ENCODE results near the gene RXRB. TPM values are rescaled to one million over a fixed set of nuclear protein-coding genes. Genes with fewer than 3 reads are reported as not detected.
A peak's percentile ranks its signal among the peaks of the same experiment; 100 is the strongest.

Gene RXRB
- total and polyA plus RNA-seq, 10 of the 15 experiments (the other 5 are each of a cell fraction or from before 2014, with no cell fraction given): 0.71 to 35.0 (median 20.4) TPM

- TF ChIP-seq ATF2 (IDR thresholded peaks at IDR 0.05; ENCODE audit: low read length) (no peak), ELK1 (IDR thresholded peaks at IDR 0.05; ENCODE audit: low read depth, low read length) (peak; percentile 69), MTA2 (IDR thresholded peaks at IDR 0.05; ENCODE audit: low read depth) (no peak; the same call in none of the 2 replicates), MXI1 (IDR thresholded peaks at IDR 0.05; ENCODE audit: low read depth, low read length) (peak; percentile 22; the same call in 1 of the 2 replicates), ZSCAN29 (IDR thresholded peaks at IDR 0.05) (no peak), E2F4 (IDR thresholded peaks at IDR 0.05; ENCODE audit: low read depth, low read length) (0 out of 2 replicates have a peak, but pooled peaks have one; percentile 44), USF2 (IDR thresholded peaks at IDR 0.05; ENCODE audit: borderline replicate concordance, low read depth, low read length) (no peak), RB1 (IDR thresholded peaks at IDR 0.05; ENCODE audit: borderline replicate concordance) (peak; percentile 79; the same call in 1 of the 2 replicates), PAX5 (IDR thresholded peaks at IDR 0.05; ENCODE audit: borderline replicate concordance, low read depth, low read length) (0 out of 2 replicates have a peak, but pooled peaks have one; percentile 55), SMAD5 (IDR thresholded peaks at IDR 0.05; ENCODE audit: low read depth) (peak; percentile 63), ZBED1 (IDR thresholded peaks at IDR 0.05; ENCODE audit: borderline replicate concordance) (no peak), HDGF (IDR thresholded peaks at IDR 0.05) (no peak), EED (IDR thresholded peaks at IDR 0.05; ENCODE audit: low read depth) (peak; percentile 18; the same call in 1 of the 2 replicates), ZBTB11 (CRISPR knock-in tag; IDR thresholded peaks at IDR 0.05) (peak; percentile 21; the same call in 1 of the 2 replicates), ESRRA (IDR thresholded peaks at IDR 0.05; ENCODE audit: low read length) (no peak), FOXM1 (IDR thresholded peaks at IDR 0.05; ENCODE audit: low read depth, low read length) (no peak), STAT3 (IDR thresholded peaks at IDR 0.05; ENCODE audit: low read depth, low read length) (no peak), GATAD2B (conservative IDR thresholded peaks at IDR 0.05; ENCODE audit: low read depth) (peak; percentile 100), NRF1 (conservative IDR thresholded peaks at IDR 0.05; ENCODE audit: low read depth, low read length) (no peak), NFYB (IDR thresholded peaks at IDR 0.05; ENCODE audit: insufficient read depth, low read depth, low read length) (no peak)
Observed at GRCh38 chr6:33208091-33208967, 7.9 kb upstream of the RXRB start, which contains the start of gene RING1 (continued).

All from GM12878 (cell line).